ENCODE measurements around the gene CENPP.

DNA sequence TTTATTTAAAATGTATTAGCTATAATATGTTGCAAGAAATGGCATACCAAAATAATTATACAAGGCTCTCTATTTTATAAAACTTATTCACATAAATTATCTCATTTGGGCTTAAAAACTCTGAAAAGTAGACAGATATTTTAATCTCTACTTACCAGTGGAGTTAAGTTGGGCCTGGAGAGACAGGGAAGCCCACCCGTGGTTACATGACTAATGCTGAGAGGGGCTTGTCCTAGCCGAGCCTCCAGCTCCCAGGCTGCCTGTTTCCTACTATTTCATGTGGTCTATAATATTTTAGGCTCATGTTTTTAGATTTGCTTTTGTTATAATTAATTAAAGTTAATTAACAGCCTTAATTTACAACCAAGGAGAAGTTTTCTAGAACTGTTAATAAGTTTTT is 177.4 kb downstream of the CENPP start:
- TF ChIP-seq, protein P1, sequence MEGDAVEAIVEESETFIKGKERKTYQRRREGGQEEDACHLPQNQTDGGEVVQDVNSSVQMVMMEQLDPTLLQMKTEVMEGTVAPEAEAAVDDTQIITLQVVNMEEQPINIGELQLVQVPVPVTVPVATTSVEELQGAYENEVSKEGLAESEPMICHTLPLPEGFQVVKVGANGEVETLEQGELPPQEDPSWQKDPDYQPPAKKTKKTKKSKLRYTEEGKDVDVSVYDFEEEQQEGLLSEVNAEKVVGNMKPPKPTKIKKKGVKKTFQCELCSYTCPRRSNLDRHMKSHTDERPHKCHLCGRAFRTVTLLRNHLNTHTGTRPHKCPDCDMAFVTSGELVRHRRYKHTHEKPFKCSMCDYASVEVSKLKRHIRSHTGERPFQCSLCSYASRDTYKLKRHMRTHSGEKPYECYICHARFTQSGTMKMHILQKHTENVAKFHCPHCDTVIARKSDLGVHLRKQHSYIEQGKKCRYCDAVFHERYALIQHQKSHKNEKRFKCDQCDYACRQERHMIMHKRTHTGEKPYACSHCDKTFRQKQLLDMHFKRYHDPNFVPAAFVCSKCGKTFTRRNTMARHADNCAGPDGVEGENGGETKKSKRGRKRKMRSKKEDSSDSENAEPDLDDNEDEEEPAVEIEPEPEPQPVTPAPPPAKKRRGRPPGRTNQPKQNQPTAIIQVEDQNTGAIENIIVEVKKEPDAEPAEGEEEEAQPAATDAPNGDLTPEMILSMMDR (IDR thresholded peaks at IDR 0.05; ENCODE audit: insufficient read depth, low read length, poor library complexity, severe bottlenecking), result no peak
- TF ChIP-seq EZH2phosphoT487 (conservative IDR thresholded peaks at IDR 0.05; ENCODE audit: low read length), result no peak
